Subcutaneous abdominal adipose tissue (tissue), 5 donors: ENCODE results near the gene CLDN34.

Experiments used
- H3K27ac ChIP-seq: one replicate; pipeline ENCODE4 v1.7.0; 2013; ENCODE audit warnings: low read depth, mild to moderate bottlenecking, inconsistent platforms, low read length, moderate library complexity
- H3K27me3 ChIP-seq, 5 donors: one replicate each; pipeline ENCODE4 v1.7.0; 2013; ENCODE audit warnings: low read length in 5 of 5, inconsistent platforms in 1 of 5; ENCODE audit not compliant: control insufficient read depth in 5 of 5, insufficient read depth in 4 of 5
- H3K36me3 ChIP-seq, 5 donors: one replicate each; pipeline ENCODE4 v1.7.0; 2013; ENCODE audit warnings: low read length in 5 of 5; ENCODE audit not compliant: control insufficient read depth in 5 of 5, insufficient read depth in 5 of 5
- H3K4me1 ChIP-seq, 5 donors: one replicate each; pipeline ENCODE4 v1.7.0; 2013; ENCODE audit warnings: low read length in 5 of 5, mild to moderate bottlenecking in 3 of 5, moderate library complexity in 1 of 5; ENCODE audit not compliant: control insufficient read depth in 5 of 5, insufficient read depth in 5 of 5
- H3K4me3 ChIP-seq, 5 donors: one replicate each; pipeline ENCODE4 v1.7.0; 2013; ENCODE audit warnings: low read length in 5 of 5, low read depth in 1 of 5
- H3K9ac ChIP-seq, 5 donors: one replicate each; pipeline ENCODE4 v1.7.0; 2013; ENCODE audit warnings: low read length in 5 of 5, mild to moderate bottlenecking in 4 of 5, moderate library complexity in 3 of 5
- H3K9me3 ChIP-seq, 5 donors: one replicate each; pipeline ENCODE4 v1.7.0; 2013; ENCODE audit warnings: low read length in 5 of 5; ENCODE audit not compliant: control insufficient read depth in 5 of 5
- donor health status: healthy.
- donor health status: healthy.
- donor health status: healthy.
- donor health status: healthy.
- donor health status: healthy.

CLDN34 gene

GRCh38 chrX:9961750-9962149 lies 5.4 kb upstream of the CLDN34 start:
- Histone ChIP-seq H3K36me3 (no peaks in the 10 kb centered on the region), H3K4me1 (no peaks in the 10 kb centered on the region), H3K4me3 (no peak overlapping the region), H3K27me3 (peaks cover 0 to 16% (median 5%) of the 10 kb centered on the region in 5 donors), H3K9me3 (peaks cover 0 to 4% (median 0%) of the 10 kb centered on the region in 5 donors), H3K27ac (no peak overlapping the region), H3K9ac (no peak overlapping the region)

- H3K9ac ChIP-seq, result no peak overlapping the region
- H3K4me3 ChIP-seq, result no peak overlapping the region
- H3K4me1 ChIP-seq, result peaks cover 0 to 14% (median 4%) of the 10 kb centered on the region in 5 donors
- H3K27me3 ChIP-seq, result peaks cover 0 to 8% (median 3%) of the 10 kb centered on the region in 5 donors
- H3K36me3 ChIP-seq, result no peaks in the 10 kb centered on the region
- no peak overlapping the region for H3K27ac ChIP-seq
- H3K9me3 ChIP-seq, result peaks cover 0 to 11% (median 10%) of the 10 kb centered on the region in 5 donors
These were observed 10.5 kb downstream of the CLDN34 start for GRCh38 chrX:9977635-9978034.

DNA sequence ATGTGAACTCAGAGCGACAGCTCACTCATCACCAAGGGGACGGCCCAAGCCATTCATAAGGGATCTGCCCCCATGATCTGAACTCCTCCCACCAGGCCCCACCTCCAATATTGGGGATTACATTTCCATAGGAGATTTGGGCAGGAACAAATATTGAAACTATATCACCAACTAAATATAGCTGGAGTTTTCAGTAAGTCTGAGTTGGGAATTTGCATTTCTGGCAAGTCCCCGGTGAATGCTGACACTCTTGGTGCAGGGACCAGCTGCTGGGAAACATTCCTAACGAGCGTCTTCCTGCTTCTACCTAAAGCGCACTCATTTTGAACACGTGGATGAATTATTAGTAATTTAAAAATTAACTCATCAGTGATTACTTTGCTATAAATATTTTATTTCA lies 13.2 kb downstream of the CLDN34 start:
- H3K27ac ChIP-seq, result no peak overlapping the region
- H3K9me3 ChIP-seq, result peaks cover 0 to 6% (median 3%) of the 10 kb centered on the region in 5 donors
- H3K36me3 ChIP-seq, result no peaks in the 10 kb centered on the region
- H3K4me3 ChIP-seq, result no peak overlapping the region
- peaks cover 0 to 11% (median 6%) of the 10 kb centered on the region in 5 donors for H3K27me3 ChIP-seq
- H3K4me1 ChIP-seq, result peaks cover 0 to 15% (median 4%) of the 10 kb centered on the region in 5 donors
- H3K9ac ChIP-seq, result no peak overlapping the region

DNA sequence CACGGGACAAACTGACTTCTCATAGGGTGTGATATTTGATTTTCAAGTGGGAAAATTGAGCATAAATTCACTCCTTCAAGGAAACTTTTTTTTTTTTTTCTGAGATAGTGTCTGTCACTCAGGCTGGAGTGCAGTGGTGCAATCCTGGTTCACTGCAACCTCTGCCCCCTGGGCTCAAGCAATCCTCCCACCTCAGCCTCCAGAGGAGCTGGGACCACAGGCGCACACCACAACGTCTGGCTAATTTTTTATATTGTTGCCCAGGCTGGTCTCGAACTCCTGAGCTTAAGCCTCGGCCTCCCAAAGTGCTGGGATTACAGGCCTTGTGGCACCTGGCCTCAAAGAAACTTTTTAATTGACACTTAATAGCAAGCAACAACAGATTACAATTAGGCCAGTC lies 13.8 kb downstream of the CLDN34 start:
- Histone ChIP-seq H3K36me3 (no peaks in the 10 kb centered on the region), H3K4me3 (no peak overlapping the region), H3K27ac (no peak overlapping the region), H3K9ac (no peak overlapping the region), H3K27me3 (peaks cover 0 to 14% (median 7%) of the 10 kb centered on the region in 5 donors), H3K9me3 (peaks cover 0 to under 1% (median 0%) of the 10 kb centered on the region in 5 donors), H3K4me1 (peaks cover 0 to 15% (median 4%) of the 10 kb centered on the region in 5 donors)

DNA sequence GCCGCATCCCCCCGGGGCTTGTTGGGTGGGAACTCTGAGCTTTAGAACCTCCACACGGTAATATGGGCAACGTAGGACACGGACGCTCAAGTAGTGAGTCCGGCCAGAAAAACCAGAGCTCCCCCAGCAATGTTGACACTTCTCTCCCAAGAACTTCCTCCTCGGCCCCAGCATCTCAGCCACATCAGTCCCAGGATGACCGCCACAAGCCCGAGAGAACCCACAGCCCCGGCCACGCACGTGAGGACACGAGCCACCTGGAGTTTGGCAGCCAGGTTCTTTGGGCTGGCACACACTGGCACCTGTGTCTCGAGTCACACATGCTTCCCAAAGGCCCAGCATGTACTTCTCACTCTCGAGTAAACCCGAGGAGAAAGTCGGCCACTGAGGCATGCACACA lies 16.3 kb downstream of the CLDN34 start:
- no peak overlapping the region for H3K27ac ChIP-seq
- H3K4me3 ChIP-seq, result no peak overlapping the region
- H3K4me1 ChIP-seq, result peaks cover 0 to 15% (median 4%) of the 10 kb centered on the region in 5 donors
- H3K9ac ChIP-seq, result no peak overlapping the region
- H3K27me3 ChIP-seq, result peaks cover 0 to 12% (median 4%) of the 10 kb centered on the region in 5 donors
- H3K9me3 ChIP-seq, result no peaks in the 10 kb centered on the region
- H3K36me3 ChIP-seq, result no peaks in the 10 kb centered on the region

GRCh38 chrX:9983846-9984245 lies 16.7 kb downstream of the CLDN34 start:
- H3K9me3 ChIP-seq, result no peaks in the 10 kb centered on the region
- H3K27ac ChIP-seq, result no peak overlapping the region
- no peaks in the 10 kb centered on the region for H3K36me3 ChIP-seq
- no peak overlapping the region for H3K9ac ChIP-seq
- peaks cover 0 to 12% (median 4%) of the 10 kb centered on the region in 5 donors for H3K27me3 ChIP-seq
- no peak overlapping the region for H3K4me3 ChIP-seq
- H3K4me1 ChIP-seq, result peaks cover 0 to 15% (median 4%) of the 10 kb centered on the region in 5 donors

DNA sequence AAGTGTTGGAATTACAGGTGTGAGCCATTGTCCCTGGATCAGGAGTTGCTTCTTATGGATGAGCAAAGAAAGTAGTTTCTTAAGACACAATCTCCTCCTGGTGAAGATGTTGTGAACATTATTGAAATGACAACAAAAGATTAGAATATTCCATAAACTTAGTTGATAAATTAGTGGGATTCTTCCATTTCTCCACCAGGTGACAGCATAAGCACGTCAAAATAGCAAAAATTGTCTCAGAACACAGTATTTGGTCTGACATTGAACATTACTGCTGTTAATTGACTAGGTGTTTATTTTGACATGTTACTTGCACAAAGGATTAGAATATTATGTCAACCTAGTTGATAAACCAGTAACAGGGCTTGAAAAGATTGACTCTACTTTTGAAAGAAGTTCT lies 21.6 kb downstream of the CLDN34 start:
- H3K4me1 ChIP-seq, result no peaks in the 10 kb centered on the region
- H3K36me3 ChIP-seq, result no peaks in the 10 kb centered on the region
- peaks cover 0 to 4% (median under 1%) of the 10 kb centered on the region in 5 donors for H3K27me3 ChIP-seq
- H3K9me3 ChIP-seq, result no peaks in the 10 kb centered on the region
- no peak overlapping the region for H3K9ac ChIP-seq
- H3K4me3 ChIP-seq, result no peak overlapping the region
- no peak overlapping the region for H3K27ac ChIP-seq

DNA sequence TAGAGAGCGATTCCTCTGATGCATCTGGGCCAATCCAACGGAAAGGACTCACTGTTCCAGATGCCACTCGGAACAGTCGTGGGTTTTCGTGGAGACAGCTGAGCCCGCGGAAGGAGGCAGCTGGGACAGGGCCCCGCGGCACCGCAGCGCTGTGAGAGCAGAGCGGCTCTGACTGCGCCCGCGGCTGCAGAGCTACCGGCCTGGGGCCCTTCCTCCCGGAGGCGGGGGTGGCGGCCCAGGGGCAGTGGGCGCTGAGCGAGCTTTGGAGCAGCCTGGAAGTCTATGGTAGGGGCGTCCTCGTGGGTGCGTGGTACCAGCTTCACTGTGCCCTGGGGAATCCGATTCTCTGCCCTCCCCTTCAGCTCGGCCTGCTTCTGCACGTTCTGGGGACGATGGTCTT lies 24.9 kb downstream of the CLDN34 start:
- H3K36me3 ChIP-seq, result no peaks in the 10 kb centered on the region
- H3K9ac ChIP-seq, result no peak overlapping the region
- H3K4me1 ChIP-seq, result peaks cover 0 to 2% (median 0%) of the 10 kb centered on the region in 5 donors
- no peak overlapping the region for H3K27ac ChIP-seq
- H3K4me3 ChIP-seq, result no peak overlapping the region
- no peaks in the 10 kb centered on the region for H3K9me3 ChIP-seq
- peaks cover 0 to under 1% (median 0%) of the 10 kb centered on the region in 5 donors for H3K27me3 ChIP-seq

DNA sequence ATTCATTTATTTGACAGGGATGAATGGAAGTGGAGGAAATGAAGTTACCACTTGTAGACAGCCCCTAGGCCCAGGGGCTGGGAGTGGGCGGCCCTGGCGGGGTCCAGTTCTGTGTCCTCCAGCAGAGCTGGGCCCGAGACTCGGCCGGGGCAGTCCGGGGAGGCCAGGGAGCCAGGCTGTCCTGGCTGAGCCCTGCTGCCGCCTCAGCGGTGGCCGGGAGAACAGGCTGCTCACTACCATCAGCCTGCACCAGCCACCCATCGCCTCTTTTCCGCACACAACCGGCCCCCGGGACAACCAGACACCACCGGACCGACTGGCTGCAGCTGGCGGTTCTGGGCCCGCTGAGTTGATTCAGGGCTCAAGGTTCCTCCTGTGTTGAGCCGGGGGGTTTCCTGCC lies 25.6 kb downstream of the CLDN34 start:
- Histone ChIP-seq H3K36me3 (no peaks in the 10 kb centered on the region), H3K4me1 (peaks cover 0 to 2% (median 0%) of the 10 kb centered on the region in 5 donors), H3K4me3 (no peak overlapping the region), H3K9ac (no peak overlapping the region), H3K27ac (no peak overlapping the region), H3K27me3 (peaks cover 0 to 6% (median 0%) of the 10 kb centered on the region in 5 donors), H3K9me3 (no peaks in the 10 kb centered on the region)

GRCh38 chrX:9995855-9996339 lies 28.7 kb downstream of the CLDN34 start:
- H3K27ac ChIP-seq, result no peak overlapping the region
- no peak overlapping the region for H3K9ac ChIP-seq
- peak overlapping the region in 1 of 5 donors; percentile 32 for H3K4me3 ChIP-seq
- peaks cover 0 to 6% (median 0%) of the 10 kb centered on the region in 5 donors for H3K27me3 ChIP-seq
- H3K36me3 ChIP-seq, result no peaks in the 10 kb centered on the region
- no peaks in the 10 kb centered on the region for H3K9me3 ChIP-seq
- H3K4me1 ChIP-seq, result peaks cover 0 to 2% (median 0%) of the 10 kb centered on the region in 5 donors
